GM19328 (cell line): ENCODE measurements around the gene PHETA2.
"Not testable (repeated sequence)": the region's sequence is repeated elsewhere in the genome, so short reads cannot be mapped to it uniquely, and the experiment has no call there.

ENCODE experiments used
- ATAC-seq: cut with Tn5 transposase; IDR thresholded peaks from one replicate; pipeline ENCODE4 v1.9.1; 2021; ENCODE audit warnings: mild to moderate bottlenecking, moderate library complexity; ENCODE audit not compliant: unreplicated experiment

PHETA2 gene

GRCh38 chr22:42069801-42070516, 4.1 kb upstream of the PHETA2 start:
- no peak for ATAC-seq

DNA sequence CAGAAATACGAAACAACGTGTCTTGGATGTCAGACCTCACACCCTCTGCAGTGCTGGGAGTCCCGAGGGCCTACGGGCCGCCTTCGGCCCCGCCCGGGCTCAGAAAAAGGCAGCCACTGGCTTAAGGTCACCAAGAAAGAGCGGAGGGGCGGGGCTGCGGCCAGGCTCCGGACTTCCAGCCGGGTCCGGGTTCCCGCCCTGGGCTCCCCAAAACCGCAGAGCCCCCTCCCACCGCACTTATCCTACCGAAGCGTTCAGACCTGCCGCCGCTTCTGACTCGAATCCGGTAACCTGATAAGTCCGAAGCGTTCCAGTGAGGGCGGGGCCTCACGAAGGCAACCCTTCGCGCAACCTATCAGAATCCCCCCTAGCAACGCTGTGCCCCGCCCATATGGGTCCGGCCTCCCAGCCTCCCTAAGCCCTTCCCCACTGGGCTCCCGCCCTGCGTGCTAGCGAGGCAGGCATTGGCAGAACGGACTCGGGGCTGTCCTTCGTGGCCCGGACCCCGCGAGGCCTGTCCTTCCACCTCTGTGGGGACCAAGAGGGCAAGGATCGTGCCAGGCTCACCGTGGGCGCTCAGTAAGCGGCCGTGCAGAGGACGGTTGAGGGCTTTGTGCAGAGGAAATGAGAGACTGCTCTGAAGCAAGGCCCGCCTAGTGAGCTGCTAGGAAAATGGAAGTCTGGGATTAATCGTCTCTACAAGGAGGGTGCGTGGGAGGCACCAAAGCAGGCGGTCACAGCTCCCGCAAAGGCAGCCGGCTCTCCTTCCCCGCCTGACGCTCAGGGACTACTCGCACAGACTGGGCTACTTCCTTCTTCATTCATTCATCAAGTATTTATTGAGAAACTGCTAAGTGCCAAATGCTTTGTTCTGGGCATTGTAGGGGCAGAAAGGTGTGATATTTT, 3.3 kb upstream of the PHETA2 start, which contains the start of gene NAGA:
Gene NAGA, minus strand, starts transcription at position 296 of the 906 bp plus-strand sequence. CDS start 515 bp downstream, outside the sequence.
- peak; percentile 95 for ATAC-seq

- ATAC-seq, result not testable (repeated sequence)
Measured at GRCh38 chr22:42071508-42071907, 2.5 kb upstream of the PHETA2 start.

DNA sequence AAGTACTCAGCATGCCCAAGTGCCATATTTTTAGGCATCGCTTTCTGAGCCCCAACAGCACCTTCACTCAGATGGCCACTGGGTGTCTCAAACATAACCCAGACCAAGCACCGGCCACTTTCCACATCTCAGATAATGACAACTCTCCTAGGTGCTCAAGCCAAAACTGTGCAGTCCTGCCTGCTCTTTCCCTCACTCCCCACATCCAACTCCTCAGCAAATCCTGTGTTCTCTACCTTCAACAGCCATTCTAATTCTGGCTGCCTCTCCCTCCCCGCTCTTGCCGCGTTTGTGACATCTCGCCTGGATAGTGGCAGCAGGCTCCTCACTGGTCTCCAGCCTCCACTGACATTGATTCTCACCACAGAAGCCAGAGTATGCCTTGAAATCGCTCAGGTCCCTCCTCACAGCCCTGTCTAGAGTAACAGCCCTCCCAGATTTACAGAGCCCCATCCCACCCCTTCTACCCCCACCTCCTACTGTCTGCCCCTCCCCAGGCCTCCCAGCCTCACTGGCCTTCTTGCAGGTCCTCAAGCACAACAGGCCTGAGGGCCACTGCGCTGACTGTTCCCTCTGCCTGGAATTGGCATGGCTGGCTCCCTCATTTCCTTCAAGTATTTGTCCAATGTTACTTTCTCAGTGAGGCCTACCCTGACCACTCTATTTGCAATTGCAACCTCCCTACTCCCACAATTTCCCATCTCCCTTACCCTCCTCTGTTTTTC, 1.3 kb upstream of the PHETA2 start:
- no peak for ATAC-seq

- no peak for ATAC-seq
Measured at GRCh38 chr22:42073621-42074041, 417 bp upstream of the PHETA2 start.

GRCh38 chr22:42074846-42075676, 1.0 kb downstream of the PHETA2 start:
- ATAC-seq, result no peak

DNA sequence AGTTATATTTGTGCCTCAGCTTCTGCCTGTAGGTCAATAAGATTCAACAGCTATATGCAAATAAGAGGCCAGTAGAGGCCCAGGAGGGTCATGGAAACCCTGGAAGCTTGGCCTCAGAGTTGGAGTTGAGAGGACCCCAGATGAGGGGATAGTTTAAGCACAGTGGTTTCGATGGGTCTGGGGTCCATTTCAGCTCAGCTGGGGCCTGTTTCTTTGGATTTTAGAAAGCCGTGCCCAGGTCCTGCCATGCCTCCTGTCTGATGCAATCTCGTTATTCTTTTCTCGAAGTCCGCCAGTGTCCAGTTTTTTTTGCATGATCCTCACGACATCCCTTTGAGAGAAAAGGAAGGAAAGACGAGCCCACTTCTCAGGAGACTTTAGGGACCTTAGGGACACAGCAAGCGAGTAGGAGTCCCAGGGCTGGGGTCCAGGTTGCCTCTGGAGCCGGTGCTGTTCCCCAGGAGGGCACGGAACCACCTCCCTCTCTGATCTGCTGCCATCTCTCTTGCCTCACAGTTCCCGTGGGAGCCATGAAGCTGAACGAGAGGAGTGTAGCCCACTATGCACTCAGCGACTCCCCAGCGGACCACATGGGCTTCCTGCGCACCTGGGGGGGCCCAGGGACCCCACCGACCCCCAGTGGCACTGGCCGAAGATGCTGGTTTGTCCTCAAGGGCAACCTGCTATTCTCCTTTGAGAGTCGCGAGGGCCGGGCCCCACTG, 2.9 kb downstream of the PHETA2 start:
- no peak for ATAC-seq

- ATAC-seq, result no peak
Measured at GRCh38 chr22:42077486-42078125, 3.6 kb downstream of the PHETA2 start.

DNA sequence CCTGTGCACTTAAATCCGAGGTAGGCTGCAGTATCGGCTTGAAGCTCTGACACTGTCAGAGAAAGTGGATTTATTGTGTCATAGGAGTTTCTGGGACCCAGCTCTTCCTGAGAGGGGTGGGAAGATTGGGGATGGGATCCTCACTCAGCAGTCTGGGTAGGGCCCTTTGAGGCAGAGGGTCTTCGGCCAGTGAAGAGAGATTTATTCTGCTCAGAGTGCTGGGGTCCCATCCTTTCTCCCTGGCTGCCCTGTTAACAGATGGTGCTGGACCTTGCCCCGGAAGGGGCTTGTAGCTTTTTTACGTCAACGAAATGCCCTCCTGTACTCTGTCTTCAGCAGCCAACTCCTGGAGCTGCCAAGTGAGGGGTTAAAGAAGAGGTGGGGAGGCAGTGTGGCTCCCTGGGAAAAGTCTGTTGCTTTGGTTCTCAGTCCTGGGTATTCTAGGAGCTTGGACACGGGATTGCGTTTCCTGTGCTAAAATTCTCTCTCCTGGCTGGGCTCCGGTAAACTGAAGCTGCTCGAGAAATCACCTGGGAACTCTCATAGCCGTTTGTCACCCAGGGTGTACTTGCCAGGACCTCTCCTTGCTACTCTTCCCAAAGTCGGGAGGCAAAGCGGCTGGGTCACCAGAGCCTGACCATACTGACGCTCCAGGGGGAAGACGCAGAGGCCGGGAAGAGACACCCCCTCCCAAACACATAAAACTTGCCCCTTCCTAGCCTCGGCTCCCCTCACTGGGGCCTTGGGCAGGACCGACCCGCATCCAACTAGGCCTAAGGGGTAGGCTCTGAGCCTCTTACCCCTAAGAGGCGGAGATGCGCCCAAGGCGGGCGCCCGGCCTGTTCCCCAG, 4.6 kb downstream of the PHETA2 start:
- peak; percentile 12 for ATAC-seq

GRCh38 chr22:42079319-42080251, 5.5 kb downstream of the PHETA2 start, which contains the start of gene SMDT1:
Gene SMDT1 (plus strand): TSS chr22:42079700. CDS start chr22:42079769, 69 bp downstream.
- ATAC-seq, result peak; percentile 78

DNA sequence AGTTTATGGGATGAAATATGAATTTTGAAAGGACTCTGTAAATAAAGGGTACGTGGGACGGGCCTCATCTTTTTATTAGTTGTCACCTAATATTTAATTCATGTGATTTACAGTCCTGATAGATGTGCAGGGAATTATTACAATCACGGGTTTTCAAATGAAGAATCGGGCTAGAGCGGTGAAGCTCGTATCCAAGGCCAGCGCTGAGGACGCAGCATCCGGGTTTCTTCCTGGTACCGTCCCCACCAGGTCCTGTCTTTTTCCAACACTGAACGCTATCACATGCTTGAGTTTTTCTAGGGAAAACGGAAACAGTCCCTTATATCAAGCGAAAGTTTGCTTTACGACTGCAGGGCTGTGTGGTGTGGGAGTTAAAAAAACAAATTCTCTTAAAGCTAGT, 6.2 kb downstream of the PHETA2 start:
- ATAC-seq, result no peak

DNA sequence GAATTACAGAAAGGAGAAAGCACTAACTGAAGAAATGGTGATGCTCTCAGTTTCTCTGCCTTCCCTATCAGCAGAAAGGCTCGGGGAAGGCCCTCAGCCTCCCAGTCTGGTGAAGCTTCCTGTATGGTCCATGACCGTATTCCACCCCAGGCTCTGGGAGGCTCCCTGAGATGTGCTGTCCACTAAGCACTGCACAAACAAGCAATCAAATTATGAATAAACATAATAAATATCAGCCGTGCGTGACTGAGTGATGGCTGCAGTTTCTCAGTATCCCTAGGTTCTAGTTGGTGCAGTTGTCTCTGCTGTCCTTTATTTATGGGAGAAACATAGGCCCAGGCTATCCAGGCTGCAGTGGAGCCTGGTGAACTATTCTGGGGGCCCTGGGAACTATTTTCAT, 9.1 kb downstream of the PHETA2 start:
- ATAC-seq, result no peak

- ATAC-seq, result no peak
Measured at GRCh38 chr22:42084874-42085273, 10.8 kb downstream of the PHETA2 start.

DNA sequence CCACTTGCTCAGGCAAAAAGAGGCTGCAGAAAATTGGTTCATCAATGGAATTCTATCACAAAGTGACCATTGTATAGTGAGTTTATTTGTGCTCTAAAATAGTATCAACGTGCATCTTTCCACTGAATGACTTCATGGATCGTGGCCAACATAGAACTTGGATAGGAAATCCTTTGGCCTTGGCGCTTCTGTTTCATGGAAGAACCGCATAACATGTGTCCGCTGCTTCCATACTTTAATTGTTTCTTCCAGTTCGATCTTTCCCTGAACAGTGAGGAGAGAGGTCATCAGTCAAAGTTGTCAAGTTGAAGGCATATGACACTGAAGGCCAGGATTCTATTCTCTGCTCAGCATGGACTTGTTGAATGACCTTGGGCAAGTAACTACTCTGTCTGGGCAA, 12.0 kb downstream of the PHETA2 start:
- no peak for ATAC-seq

DNA sequence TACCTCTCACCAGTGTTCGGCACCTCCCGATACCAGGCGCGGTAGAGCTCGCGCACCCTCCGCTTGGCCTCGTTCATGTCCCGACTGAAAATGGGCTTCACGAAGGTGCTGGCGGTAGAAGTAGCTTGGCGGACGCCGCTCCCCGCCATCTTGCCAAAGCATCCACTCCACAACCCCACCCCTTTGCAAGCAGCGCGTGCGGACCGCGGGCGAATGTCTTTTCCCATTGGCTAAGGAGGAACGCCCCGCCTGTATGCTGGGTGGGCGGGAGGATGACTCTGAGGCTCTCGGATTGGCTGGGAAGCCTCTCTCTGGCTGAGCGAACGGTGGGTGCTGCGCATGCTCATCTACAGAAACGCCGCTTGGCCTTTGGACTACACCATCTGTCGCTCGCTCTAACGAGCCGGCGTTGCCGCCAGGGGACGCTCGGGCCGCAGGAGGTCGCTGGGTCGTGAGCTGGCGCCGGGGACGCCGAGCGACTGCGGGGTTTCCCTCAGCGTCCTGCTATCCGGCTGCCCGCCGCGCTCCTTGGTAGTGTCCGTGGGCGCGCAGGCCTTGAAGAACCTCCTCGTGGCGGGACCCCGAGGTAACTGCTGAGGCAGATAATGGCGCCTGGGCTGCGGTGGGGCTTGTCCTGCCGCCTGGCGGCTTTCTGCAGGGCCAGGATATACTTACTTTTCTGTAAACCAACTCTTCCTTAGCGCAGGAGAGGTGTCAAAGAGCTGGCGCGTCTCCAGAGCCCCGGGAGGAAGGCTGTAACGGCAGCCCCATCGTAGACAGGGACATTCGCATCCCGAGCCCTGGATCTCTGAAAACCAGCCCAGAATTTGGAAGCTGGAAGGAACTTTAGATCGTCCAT, 16.8 kb downstream of the PHETA2 start, which contains the start of gene NDUFA6:
Gene NDUFA6, minus strand, starts transcription at position 177 of the 859 bp plus-strand sequence. Its CDS starts 28 bp downstream, at position 149.
- ATAC-seq, result peak; percentile 94

DNA sequence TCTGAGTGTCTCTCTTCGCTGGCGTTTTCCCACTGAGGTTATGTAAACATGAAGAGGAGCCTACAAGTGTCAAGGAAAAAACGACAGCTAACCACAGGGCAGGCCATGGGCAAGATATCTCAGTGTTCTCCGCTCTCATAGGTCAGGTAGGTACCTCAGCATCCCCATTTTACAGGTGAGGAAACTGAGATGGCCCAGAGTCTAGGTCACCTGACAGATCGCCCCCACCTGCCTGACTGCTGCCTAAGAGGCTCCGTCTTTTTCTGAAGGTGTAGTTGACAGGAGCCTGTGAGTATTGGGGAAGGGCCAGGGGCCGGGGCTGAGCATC, 17.4 kb downstream of the PHETA2 start:
- ATAC-seq, result no peak
